WTC11 (cell line): Measurements from ENCODE around the gene FGFR2.

Experiments used
- ESRRA ChIP-seq: sonication (generic); formaldehyde crosslinking; IDR thresholded peaks from 2 replicates; pipeline ENCODE4 v1.8.1; 2022; ENCODE audit warnings: mild to moderate bottlenecking, missing genetic modification reagents, borderline replicate concordance
- ETV6 ChIP-seq: sonication (generic); formaldehyde crosslinking; IDR thresholded peaks from 2 replicates; pipeline ENCODE4 v1.8.1; 2022; ENCODE audit warnings: mild to moderate bottlenecking, missing genetic modification reagents
- IRF2 ChIP-seq: sonication (generic); formaldehyde crosslinking; IDR thresholded peaks from 2 replicates; pipeline ENCODE4 v1.8.0; 2022; ENCODE audit warnings: low read depth, missing genetic modification reagents, borderline replicate concordance
- MXD4 ChIP-seq: fragments of 250-450 bp; sonication (Bioruptor Pico); IDR thresholded peaks from 2 replicates; pipeline ENCODE4 v1.8.0; 2021; ENCODE audit warnings: mild to moderate bottlenecking, moderate library complexity, borderline replicate concordance
- NFYB ChIP-seq: sonication (generic); formaldehyde crosslinking; conservative IDR thresholded peaks from 2 replicates; pipeline ENCODE4 v1.8.0; 2022; ENCODE audit warnings: low read depth, missing genetic modification reagents
- TF ChIP-seq, protein P1 (sequence below): fragments of 200-600 bp; IDR thresholded peaks from 2 replicates; pipeline ENCODE4 v1.8.0; 2022; ENCODE audit warnings: antibody characterized with exemption
- TF ChIP-seq, protein P2 (sequence below): fragments of 250-450 bp; sonication (Bioruptor Pico); IDR thresholded peaks from 2 replicates; pipeline ENCODE4 v1.9.0; 2021; ENCODE audit warnings: mild to moderate bottlenecking
- TF ChIP-seq, protein P3 (sequence below): sonication (generic); formaldehyde crosslinking; IDR thresholded peaks from 2 replicates; pipeline ENCODE4 v1.8.0; 2023; ENCODE audit warnings: missing genetic modification reagents, mild to moderate bottlenecking, borderline replicate concordance
- TF ChIP-seq, protein P4 (sequence below): sonication (generic); formaldehyde crosslinking; IDR thresholded peaks from 2 replicates; pipeline ENCODE4 v1.8.1; 2022; ENCODE audit warnings: missing genetic modification reagents, borderline replicate concordance
- TF ChIP-seq, protein P5 (sequence below): sonication (generic); formaldehyde crosslinking; IDR thresholded peaks from 2 replicates; pipeline ENCODE4 v1.8.0; 2023; ENCODE audit warnings: missing genetic modification reagents
- TF ChIP-seq, protein P6 (sequence below): sonication (generic); formaldehyde crosslinking; IDR thresholded peaks from 2 replicates; pipeline ENCODE4 v1.8.0; 2022; ENCODE audit warnings: mild to moderate bottlenecking, missing genetic modification reagents
- TF ChIP-seq, protein P7 (sequence below): sonication (generic); formaldehyde crosslinking; IDR thresholded peaks from 2 replicates; pipeline ENCODE4 v1.8.0; 2022; ENCODE audit warnings: mild to moderate bottlenecking, missing genetic modification reagents
- TF ChIP-seq, protein P8 (sequence below): sonication (generic); formaldehyde crosslinking; IDR thresholded peaks from 2 replicates; pipeline ENCODE4 v1.8.1; 2023; ENCODE audit warnings: mild to moderate bottlenecking, missing genetic modification reagents, borderline replicate concordance
- TF ChIP-seq, protein P9 (sequence below): fragments of 250-450 bp; sonication (Bioruptor Pico); conservative IDR thresholded peaks from 2 replicates; pipeline ENCODE4 v1.9.0; 2021; ENCODE audit warnings: mild to moderate bottlenecking

DNA sequence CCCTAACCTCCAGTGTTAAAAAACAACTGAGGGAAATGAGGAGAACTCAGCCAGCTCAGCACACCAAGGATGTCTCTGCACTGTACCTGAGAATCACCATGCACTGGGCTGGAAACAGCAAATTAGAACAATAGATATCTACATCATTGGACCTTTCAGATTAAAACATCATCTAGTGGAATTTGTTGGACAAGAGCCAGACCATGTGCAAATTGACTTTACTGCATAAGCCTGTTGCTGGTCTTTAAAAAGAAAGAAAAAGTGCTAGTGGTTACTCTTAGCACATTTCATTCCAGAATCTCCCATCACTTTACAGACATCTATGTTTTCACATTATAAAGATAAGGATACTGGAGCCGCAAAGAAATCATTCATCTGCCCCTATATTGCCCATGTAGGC lies 75.4 kb downstream of the FGFR2 start:
- no peak for TF ChIP-seq ESRRA (CRISPR knock-in tag)
- TF ChIP-seq, protein P1, sequence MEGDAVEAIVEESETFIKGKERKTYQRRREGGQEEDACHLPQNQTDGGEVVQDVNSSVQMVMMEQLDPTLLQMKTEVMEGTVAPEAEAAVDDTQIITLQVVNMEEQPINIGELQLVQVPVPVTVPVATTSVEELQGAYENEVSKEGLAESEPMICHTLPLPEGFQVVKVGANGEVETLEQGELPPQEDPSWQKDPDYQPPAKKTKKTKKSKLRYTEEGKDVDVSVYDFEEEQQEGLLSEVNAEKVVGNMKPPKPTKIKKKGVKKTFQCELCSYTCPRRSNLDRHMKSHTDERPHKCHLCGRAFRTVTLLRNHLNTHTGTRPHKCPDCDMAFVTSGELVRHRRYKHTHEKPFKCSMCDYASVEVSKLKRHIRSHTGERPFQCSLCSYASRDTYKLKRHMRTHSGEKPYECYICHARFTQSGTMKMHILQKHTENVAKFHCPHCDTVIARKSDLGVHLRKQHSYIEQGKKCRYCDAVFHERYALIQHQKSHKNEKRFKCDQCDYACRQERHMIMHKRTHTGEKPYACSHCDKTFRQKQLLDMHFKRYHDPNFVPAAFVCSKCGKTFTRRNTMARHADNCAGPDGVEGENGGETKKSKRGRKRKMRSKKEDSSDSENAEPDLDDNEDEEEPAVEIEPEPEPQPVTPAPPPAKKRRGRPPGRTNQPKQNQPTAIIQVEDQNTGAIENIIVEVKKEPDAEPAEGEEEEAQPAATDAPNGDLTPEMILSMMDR = no peak
- TF ChIP-seq NFYB (CRISPR knock-in tag) = no peak
- TF ChIP-seq MXD4 (CRISPR knock-in tag) = no peak
- TF ChIP-seq, protein P2, sequence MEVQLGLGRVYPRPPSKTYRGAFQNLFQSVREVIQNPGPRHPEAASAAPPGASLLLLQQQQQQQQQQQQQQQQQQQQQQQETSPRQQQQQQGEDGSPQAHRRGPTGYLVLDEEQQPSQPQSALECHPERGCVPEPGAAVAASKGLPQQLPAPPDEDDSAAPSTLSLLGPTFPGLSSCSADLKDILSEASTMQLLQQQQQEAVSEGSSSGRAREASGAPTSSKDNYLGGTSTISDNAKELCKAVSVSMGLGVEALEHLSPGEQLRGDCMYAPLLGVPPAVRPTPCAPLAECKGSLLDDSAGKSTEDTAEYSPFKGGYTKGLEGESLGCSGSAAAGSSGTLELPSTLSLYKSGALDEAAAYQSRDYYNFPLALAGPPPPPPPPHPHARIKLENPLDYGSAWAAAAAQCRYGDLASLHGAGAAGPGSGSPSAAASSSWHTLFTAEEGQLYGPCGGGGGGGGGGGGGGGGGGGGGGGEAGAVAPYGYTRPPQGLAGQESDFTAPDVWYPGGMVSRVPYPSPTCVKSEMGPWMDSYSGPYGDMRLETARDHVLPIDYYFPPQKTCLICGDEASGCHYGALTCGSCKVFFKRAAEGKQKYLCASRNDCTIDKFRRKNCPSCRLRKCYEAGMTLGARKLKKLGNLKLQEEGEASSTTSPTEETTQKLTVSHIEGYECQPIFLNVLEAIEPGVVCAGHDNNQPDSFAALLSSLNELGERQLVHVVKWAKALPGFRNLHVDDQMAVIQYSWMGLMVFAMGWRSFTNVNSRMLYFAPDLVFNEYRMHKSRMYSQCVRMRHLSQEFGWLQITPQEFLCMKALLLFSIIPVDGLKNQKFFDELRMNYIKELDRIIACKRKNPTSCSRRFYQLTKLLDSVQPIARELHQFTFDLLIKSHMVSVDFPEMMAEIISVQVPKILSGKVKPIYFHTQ (CRISPR knock-in tag) = no peak
- TF ChIP-seq, protein P3, sequence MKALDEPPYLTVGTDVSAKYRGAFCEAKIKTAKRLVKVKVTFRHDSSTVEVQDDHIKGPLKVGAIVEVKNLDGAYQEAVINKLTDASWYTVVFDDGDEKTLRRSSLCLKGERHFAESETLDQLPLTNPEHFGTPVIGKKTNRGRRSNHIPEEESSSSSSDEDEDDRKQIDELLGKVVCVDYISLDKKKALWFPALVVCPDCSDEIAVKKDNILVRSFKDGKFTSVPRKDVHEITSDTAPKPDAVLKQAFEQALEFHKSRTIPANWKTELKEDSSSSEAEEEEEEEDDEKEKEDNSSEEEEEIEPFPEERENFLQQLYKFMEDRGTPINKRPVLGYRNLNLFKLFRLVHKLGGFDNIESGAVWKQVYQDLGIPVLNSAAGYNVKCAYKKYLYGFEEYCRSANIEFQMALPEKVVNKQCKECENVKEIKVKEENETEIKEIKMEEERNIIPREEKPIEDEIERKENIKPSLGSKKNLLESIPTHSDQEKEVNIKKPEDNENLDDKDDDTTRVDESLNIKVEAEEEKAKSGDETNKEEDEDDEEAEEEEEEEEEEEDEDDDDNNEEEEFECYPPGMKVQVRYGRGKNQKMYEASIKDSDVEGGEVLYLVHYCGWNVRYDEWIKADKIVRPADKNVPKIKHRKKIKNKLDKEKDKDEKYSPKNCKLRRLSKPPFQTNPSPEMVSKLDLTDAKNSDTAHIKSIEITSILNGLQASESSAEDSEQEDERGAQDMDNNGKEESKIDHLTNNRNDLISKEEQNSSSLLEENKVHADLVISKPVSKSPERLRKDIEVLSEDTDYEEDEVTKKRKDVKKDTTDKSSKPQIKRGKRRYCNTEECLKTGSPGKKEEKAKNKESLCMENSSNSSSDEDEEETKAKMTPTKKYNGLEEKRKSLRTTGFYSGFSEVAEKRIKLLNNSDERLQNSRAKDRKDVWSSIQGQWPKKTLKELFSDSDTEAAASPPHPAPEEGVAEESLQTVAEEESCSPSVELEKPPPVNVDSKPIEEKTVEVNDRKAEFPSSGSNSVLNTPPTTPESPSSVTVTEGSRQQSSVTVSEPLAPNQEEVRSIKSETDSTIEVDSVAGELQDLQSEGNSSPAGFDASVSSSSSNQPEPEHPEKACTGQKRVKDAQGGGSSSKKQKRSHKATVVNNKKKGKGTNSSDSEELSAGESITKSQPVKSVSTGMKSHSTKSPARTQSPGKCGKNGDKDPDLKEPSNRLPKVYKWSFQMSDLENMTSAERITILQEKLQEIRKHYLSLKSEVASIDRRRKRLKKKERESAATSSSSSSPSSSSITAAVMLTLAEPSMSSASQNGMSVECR = no peak
- TF ChIP-seq, protein P4, sequence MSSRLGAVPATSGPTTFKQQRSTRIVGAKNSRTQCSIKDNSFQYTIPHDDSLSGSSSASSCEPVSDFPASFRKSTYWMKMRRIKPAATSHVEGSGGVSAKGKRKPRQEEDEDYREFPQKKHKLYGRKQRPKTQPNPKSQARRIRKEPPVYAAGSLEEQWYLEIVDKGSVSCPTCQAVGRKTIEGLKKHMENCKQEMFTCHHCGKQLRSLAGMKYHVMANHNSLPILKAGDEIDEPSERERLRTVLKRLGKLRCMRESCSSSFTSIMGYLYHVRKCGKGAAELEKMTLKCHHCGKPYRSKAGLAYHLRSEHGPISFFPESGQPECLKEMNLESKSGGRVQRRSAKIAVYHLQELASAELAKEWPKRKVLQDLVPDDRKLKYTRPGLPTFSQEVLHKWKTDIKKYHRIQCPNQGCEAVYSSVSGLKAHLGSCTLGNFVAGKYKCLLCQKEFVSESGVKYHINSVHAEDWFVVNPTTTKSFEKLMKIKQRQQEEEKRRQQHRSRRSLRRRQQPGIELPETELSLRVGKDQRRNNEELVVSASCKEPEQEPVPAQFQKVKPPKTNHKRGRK (CRISPR knock-in tag) = no peak
- TF ChIP-seq, protein P5, sequence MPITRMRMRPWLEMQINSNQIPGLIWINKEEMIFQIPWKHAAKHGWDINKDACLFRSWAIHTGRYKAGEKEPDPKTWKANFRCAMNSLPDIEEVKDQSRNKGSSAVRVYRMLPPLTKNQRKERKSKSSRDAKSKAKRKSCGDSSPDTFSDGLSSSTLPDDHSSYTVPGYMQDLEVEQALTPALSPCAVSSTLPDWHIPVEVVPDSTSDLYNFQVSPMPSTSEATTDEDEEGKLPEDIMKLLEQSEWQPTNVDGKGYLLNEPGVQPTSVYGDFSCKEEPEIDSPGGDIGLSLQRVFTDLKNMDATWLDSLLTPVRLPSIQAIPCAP = no peak
- TF ChIP-seq, protein P6, sequence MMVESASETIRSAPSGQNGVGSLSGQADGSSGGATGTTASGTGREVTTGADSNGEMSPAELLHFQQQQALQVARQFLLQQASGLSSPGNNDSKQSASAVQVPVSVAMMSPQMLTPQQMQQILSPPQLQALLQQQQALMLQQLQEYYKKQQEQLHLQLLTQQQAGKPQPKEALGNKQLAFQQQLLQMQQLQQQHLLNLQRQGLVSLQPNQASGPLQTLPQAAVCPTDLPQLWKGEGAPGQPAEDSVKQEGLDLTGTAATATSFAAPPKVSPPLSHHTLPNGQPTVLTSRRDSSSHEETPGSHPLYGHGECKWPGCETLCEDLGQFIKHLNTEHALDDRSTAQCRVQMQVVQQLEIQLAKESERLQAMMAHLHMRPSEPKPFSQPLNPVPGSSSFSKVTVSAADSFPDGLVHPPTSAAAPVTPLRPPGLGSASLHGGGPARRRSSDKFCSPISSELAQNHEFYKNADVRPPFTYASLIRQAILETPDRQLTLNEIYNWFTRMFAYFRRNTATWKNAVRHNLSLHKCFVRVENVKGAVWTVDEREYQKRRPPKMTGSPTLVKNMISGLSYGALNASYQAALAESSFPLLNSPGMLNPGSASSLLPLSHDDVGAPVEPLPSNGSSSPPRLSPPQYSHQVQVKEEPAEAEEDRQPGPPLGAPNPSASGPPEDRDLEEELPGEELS (CRISPR knock-in tag) = no peak
- TF ChIP-seq, protein P7, sequence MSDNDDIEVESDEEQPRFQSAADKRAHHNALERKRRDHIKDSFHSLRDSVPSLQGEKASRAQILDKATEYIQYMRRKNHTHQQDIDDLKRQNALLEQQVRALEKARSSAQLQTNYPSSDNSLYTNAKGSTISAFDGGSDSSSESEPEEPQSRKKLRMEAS = no peak
- no peak for TF ChIP-seq IRF2 (CRISPR knock-in tag)
- no peak for TF ChIP-seq ETV6 (CRISPR knock-in tag)
- TF ChIP-seq, protein P8, sequence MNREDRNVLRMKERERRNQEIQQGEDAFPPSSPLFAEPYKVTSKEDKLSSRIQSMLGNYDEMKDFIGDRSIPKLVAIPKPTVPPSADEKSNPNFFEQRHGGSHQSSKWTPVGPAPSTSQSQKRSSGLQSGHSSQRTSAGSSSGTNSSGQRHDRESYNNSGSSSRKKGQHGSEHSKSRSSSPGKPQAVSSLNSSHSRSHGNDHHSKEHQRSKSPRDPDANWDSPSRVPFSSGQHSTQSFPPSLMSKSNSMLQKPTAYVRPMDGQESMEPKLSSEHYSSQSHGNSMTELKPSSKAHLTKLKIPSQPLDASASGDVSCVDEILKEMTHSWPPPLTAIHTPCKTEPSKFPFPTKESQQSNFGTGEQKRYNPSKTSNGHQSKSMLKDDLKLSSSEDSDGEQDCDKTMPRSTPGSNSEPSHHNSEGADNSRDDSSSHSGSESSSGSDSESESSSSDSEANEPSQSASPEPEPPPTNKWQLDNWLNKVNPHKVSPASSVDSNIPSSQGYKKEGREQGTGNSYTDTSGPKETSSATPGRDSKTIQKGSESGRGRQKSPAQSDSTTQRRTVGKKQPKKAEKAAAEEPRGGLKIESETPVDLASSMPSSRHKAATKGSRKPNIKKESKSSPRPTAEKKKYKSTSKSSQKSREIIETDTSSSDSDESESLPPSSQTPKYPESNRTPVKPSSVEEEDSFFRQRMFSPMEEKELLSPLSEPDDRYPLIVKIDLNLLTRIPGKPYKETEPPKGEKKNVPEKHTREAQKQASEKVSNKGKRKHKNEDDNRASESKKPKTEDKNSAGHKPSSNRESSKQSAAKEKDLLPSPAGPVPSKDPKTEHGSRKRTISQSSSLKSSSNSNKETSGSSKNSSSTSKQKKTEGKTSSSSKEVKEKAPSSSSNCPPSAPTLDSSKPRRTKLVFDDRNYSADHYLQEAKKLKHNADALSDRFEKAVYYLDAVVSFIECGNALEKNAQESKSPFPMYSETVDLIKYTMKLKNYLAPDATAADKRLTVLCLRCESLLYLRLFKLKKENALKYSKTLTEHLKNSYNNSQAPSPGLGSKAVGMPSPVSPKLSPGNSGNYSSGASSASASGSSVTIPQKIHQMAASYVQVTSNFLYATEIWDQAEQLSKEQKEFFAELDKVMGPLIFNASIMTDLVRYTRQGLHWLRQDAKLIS = no peak
- TF ChIP-seq, protein P9, sequence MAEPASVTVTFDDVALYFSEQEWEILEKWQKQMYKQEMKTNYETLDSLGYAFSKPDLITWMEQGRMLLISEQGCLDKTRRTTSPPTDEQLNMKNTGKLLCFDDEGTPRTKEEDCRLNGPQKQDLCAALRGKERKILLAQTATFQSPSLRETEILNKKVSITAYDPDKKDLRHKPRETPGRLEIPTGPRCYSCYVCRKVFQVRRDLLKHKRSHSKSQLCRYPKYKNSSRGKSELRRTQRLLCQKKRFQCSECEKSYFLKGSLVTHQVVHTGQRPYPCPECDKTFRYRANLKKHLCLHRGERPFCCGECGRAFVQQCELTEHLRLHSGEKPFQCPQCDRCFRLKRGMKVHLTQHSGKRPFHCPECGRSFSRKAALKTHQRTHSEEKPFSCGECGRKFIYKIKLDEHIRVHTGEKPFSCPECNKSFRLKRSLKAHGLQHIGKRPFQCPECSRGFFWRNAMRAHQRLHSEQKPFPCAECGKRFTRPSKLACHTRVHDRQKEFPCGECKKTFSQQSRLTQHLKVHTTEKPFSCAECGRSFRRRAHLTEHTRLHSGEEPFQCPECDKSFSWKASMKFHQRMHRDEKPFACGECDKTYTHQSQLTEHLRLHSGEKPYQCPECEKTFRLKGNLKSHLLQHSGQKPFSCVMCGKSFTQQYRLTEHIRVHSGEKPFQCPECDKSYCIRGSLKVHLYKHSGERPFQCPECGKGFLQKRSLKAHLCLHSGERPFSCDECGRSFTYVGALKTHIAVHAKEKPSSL (CRISPR knock-in tag) = no peak
